ENCODE results near the gene NFIC.

Gene NFIC

GRCh38 chr19:3455393-3455955 lies 89.1 kb downstream of the NFIC start:
- no peak for DNase-seq

DNA sequence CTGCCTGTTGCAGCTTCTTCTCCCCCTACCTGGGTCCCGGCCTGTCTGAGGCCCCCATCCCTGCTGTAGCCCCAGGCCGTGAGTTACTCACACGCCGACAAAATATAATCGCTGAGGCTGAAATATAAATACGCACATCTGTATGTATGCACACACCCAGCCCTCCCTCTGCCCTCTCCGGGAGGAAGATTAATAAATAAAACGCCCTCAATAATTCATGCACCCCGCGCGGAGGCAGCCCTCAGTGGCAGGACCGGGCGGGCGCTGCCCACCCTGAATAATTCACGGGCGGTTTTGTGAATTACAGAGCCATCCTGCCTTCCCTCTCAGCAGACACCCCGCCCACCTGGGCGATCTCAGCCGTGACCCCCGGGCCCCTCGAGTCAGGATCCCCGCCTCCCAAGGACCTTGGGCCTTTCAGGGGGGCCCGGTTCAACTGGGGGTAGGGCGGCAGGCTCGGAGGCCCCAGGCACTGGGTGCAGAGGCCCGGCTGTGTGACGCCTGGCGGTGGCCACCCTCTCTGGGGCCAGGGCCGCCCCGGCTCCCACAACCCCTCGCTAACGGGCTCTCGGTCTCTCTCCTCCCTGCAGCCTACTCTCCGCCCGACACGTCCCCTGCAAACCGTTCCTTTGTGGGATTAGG lies 89.7 kb downstream of the NFIC start:
- DNase-seq: no peak

- no peak for DNase-seq
These were observed 90.6 kb downstream of the NFIC start for GRCh38 chr19:3456925-3457527.

GRCh38 chr19:3457528-3458228 lies 91.3 kb downstream of the NFIC start:
- DNase-seq: no peak

DNA sequence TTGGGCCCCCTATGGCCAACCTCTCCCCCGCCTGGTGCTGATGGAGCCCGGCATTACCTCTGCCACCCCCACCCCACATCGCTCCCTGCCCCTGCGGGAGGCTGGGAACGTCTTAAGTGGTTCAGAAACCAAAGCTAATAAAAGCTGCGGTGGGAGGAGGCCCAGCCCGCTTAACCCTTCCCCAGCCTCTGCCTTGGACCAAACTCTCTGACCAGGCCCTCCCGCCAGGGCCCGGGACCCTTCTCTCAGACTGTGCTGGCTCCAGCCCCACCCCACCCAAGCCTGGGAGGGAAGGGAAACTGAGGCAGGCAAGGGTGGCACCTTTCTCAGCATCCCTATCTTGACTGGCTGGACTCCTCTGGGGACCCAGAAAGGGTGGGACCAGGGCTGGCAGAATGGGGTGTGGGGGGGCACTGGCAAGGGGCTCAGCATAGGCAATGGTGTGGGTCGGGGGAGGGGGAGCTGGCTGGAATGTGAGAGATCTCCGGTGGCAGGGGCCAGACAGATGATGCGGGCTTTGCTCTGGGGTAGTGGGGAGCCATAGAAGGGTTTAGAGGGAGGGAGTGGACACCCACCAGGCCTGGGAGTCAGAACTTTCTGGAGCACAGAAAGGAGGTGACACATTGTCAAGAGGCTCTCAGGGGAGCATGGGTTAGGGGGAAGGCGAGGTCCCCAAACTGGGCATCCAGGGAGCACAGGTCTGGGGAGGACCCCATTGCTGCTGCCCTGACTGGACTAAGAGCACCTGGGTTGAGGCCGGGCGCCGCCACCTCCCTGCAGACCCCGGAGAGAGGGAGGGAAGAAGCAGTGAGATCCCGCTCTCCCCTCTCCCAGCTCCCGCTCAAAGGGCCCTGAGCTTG lies 92.1 kb downstream of the NFIC start:
- DNase-seq: no peak

- no peak for DNase-seq
These were observed 92.9 kb downstream of the NFIC start for GRCh38 chr19:3459089-3459881.

DNA sequence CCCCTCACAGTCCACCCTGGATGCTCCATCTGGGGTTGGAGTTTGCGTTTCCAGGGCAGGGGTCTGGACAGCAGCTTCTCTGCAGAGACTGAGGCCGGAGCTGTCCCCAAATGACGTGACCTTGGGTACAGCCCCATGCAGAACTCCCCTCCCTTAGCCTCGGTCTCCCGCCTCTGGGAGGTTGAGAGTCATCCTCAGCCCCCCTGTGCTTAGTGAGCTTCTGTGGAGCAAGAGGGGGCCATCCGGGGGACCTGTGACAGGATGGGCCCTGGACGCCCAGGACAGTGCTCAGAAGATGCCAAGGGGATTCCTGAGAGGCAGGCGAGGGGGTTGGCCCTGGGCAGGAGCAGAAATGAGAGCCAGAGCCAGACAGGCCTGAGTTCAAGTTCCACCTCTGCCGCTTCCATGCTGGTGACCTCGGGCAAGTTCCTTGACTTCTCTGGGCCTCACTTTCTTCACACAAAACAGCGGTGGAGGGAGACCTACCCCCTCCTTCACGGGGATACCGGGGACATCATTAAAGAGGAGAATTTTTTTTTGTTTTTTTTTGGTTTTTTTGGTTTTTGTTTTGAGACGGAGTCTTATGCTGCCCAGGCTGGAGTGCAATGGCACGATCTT lies 93.7 kb downstream of the NFIC start:
- DNase-seq: no peak

- no peak for DNase-seq
These were observed 96.8 kb downstream of the NFIC start for GRCh38 chr19:3462991-3463713.

GRCh38 chr19:3463714-3464586 lies 97.6 kb downstream of the NFIC start:
- no peak for DNase-seq

GRCh38 chr19:3464587-3465235 lies 98.3 kb downstream of the NFIC start:
- DNase-seq: no peak

GRCh38 chr19:3465552-3465951 lies 99.2 kb downstream of the NFIC start:
- no peak for DNase-seq

GRCh38 chr19:3466635-3467034 lies 100.3 kb downstream of the NFIC start:
- DNase-seq: no peak

GRCh38 chr19:3467437-3468198 lies 101.2 kb downstream of the NFIC start:
- no peak for DNase-seq

- no peak for DNase-seq
These were observed 101.8 kb downstream of the NFIC start for GRCh38 chr19:3468211-3468610.

- DNase-seq: no peak
These were observed 103.5 kb downstream of the NFIC start for GRCh38 chr19:3469638-3470499.

DNA sequence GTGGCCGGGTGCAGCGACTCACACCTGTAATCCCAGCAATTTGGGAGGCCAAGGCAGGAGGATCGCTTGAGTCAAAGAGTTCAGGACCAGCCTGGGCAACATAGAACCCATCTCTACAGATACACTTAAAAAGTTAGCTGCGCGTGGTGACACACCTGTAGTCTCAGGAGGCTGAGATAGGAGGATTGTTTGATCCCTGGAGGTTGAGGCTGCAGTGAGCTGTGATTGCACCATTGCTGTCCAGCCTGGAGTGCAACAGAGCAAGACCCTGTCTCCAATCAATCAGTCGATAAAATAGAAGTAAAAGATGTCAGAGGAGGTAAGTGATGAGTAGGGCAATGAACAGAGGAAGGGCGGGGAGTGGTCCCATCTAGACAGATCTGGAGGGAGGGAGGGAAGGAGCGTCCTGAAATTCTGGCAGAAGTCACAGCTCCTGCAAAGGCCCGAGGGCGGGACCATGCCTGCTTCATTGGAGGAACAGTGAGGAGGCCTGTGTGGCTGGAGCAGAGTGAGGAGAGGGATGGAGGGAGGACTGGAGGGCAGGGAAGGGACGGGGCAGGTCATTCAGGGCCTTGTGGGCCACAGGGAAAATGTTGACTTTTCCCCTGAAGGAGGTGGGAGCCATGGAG lies 104.2 kb downstream of the NFIC start:
- no peak for DNase-seq
